Measurements from ENCODE around the gene COBLL1. TPM values are rescaled to one million over a fixed set of nuclear protein-coding genes. Genes with fewer than 3 reads are reported as not detected.

COBLL1 gene
- total RNA-seq, 1 experiment from 2014 or later: 5.9 TPM

DNA sequence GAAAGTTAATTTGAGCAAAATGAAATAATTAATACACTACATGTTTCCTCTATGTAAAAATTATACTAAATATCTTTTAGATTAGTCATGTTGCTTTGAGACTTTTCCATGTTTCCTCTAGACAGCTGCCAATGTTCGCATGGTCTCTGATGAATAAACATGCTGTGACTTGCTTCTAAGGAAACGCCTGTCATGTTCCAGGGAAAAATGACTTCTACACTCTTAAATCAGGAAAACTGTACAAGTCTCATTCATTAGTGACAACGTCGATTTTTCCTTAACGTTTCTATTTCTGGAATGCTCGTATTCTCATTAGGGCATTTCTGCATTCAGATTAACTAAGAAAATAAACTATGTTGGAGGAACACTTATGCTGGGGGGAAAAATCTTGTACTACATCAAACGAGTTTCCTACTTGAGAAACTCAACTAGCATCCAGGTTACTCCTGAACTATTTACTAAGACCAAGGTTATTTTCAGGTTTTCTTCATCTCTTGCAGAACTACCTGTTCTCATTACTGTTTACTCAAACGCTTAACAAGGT is 1.6 kb downstream of the COBLL1 start:
- Histone ChIP-seq H3T11ph (ENCODE audit: low read length) (no peak overlapping the region), H3K9ac (ENCODE audit: extremely low read depth, insufficient read length, low read length) (no peak overlapping the region), H3K4ac (ENCODE audit: low read depth, low read length) (no peak overlapping the region), H4K5ac (ENCODE audit: insufficient read length, low read depth, low read length) (no peak overlapping the region), H3K23ac (ENCODE audit: insufficient read length, low read depth, low read length) (no peak overlapping the region), H3K27ac (ENCODE audit: insufficient read length, low read depth, low read length) (no peak overlapping the region), H3K9me3 (ENCODE audit: control insufficient read depth, low read depth, low read length) (no peaks in the 10 kb centered on the region), H2AFZ (ENCODE audit: low read length) (no peak overlapping the region), H2BK5ac (ENCODE audit: insufficient read length, low read length) (no peak overlapping the region), H2BK20ac (ENCODE audit: low read depth, low read length, poor library complexity, severe bottlenecking) (no peak overlapping the region), H3K4me1 (ENCODE audit: insufficient read depth, low read length) (no peaks in the 10 kb centered on the region), H3K18ac (ENCODE audit: insufficient read length, low read depth, low read length) (no peak overlapping the region), H4K91ac (ENCODE audit: insufficient read length, low read depth, low read length) (no peak overlapping the region), H3K56ac (ENCODE audit: insufficient read length, low read depth, low read length) (no peak overlapping the region), H3K79me1 (ENCODE audit: insufficient read depth, low read depth, low read length, poor library complexity, severe bottlenecking) (no peaks in the 10 kb centered on the region), H2AK5ac (ENCODE audit: insufficient read length, low read length) (no peak overlapping the region), H3K27me3 (ENCODE audit: insufficient read depth, low read length) (no peaks in the 10 kb centered on the region; the same call in 1 of the 2 replicates), H3K14ac (ENCODE audit: insufficient read depth, low read length) (no peak overlapping the region), H3K79me2 (ENCODE audit: insufficient read depth, low read length) (no peaks in the 10 kb centered on the region), H2BK12ac (ENCODE audit: insufficient read length, low read depth, low read length) (no peak overlapping the region), H4K20me1 (ENCODE audit: control insufficient read depth, insufficient read depth, insufficient read length) (no peaks in the 10 kb centered on the region), H2BK15ac (ENCODE audit: low read depth, low read length) (no peak overlapping the region), H3K4me2 (ENCODE audit: insufficient read depth, insufficient read length, low read length) (peak overlapping the region; percentile 83), H2BK120ac (ENCODE audit: low read depth, low read length, poor library complexity, severe bottlenecking) (no peak overlapping the region), H3K23me2 (ENCODE audit: insufficient read length, low read depth, low read length, poor library complexity, severe bottlenecking) (peaks cover 8% of the 10 kb centered on the region), H4K8ac (replicated peaks; ENCODE audit: insufficient read length, low read depth, low read length) (no peak overlapping the region)
- H3K27me3 Mint-ChIP-seq (ENCODE audit: low read depth): peaks cover 16% of the 10 kb centered on the region
- DNase-seq: no peak
- H3K27ac Mint-ChIP-seq: no peak overlapping the region
- no peaks in the 10 kb centered on the region for H3K36me3 Mint-ChIP-seq (ENCODE audit: insufficient read depth in 1 of 3, low read depth in 3 of 3)
- TF ChIP-seq, protein P1, sequence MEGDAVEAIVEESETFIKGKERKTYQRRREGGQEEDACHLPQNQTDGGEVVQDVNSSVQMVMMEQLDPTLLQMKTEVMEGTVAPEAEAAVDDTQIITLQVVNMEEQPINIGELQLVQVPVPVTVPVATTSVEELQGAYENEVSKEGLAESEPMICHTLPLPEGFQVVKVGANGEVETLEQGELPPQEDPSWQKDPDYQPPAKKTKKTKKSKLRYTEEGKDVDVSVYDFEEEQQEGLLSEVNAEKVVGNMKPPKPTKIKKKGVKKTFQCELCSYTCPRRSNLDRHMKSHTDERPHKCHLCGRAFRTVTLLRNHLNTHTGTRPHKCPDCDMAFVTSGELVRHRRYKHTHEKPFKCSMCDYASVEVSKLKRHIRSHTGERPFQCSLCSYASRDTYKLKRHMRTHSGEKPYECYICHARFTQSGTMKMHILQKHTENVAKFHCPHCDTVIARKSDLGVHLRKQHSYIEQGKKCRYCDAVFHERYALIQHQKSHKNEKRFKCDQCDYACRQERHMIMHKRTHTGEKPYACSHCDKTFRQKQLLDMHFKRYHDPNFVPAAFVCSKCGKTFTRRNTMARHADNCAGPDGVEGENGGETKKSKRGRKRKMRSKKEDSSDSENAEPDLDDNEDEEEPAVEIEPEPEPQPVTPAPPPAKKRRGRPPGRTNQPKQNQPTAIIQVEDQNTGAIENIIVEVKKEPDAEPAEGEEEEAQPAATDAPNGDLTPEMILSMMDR (conservative IDR thresholded peaks at IDR 0.05): no peak
- H3K4me3 Mint-ChIP-seq: peak overlapping the region; percentile 83 to 90
- peaks cover 15 to 19% of the 10 kb centered on the region in 2 experiments for H3K4me1 Mint-ChIP-seq
- WGBS (ENCODE audit: extremely low coverage, insufficient read length, low lambda C conversion rate): no CpG with 5 or more reads among the region's 8 CpGs
- no peaks in the 10 kb centered on the region; a peak in 1 of 5 replicates for H3K9me3 Mint-ChIP-seq
